NCI-H1092 (cell line): Measurements from ENCODE around the gene TMEM174.

Experiments
- DNase-seq: peaks from one replicate; lab custom pipeline; 2025; lab: John Stamatoyannopoulos, UW

The TMEM174 gene, protein sequence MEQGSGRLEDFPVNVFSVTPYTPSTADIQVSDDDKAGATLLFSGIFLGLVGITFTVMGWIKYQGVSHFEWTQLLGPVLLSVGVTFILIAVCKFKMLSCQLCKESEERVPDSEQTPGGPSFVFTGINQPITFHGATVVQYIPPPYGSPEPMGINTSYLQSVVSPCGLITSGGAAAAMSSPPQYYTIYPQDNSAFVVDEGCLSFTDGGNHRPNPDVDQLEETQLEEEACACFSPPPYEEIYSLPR

DNA sequence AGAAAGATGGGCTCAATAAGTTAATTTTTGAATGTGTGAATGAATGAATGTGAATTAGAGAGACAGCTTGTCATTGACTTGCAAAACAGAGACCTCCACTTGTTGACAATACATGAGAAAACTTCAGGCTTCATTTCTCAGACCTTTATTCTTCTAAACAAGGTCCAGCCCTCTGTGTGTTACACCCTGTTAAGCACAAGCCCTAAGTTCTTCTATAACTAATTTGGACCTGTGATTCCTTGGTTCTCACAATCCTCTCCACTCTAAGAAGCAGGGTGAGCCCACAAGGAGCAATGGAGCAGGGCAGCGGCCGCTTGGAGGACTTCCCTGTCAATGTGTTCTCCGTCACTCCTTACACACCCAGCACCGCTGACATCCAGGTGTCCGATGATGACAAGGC is at the start of gene TMEM174:
Gene TMEM174 (plus strand): TSS at position 243 of the 400 bp plus-strand sequence. CDS start 51 bp downstream, at position 294.
- no peak for DNase-seq

GRCh38 chr5:73125289-73125688 is 47.7 kb upstream of the TMEM174 start:
- DNase-seq: no peak

- DNase-seq: no peak
These were observed 46.6 kb upstream of the TMEM174 start for GRCh38 chr5:73126381-73126780.

- DNase-seq: no peak
These were observed 46.0 kb upstream of the TMEM174 start for GRCh38 chr5:73126957-73127356.

GRCh38 chr5:73129143-73129542 is 43.9 kb upstream of the TMEM174 start:
- DNase-seq: no peak

- DNase-seq: no peak
These were observed 42.2 kb upstream of the TMEM174 start for GRCh38 chr5:73130811-73131210.

DNA sequence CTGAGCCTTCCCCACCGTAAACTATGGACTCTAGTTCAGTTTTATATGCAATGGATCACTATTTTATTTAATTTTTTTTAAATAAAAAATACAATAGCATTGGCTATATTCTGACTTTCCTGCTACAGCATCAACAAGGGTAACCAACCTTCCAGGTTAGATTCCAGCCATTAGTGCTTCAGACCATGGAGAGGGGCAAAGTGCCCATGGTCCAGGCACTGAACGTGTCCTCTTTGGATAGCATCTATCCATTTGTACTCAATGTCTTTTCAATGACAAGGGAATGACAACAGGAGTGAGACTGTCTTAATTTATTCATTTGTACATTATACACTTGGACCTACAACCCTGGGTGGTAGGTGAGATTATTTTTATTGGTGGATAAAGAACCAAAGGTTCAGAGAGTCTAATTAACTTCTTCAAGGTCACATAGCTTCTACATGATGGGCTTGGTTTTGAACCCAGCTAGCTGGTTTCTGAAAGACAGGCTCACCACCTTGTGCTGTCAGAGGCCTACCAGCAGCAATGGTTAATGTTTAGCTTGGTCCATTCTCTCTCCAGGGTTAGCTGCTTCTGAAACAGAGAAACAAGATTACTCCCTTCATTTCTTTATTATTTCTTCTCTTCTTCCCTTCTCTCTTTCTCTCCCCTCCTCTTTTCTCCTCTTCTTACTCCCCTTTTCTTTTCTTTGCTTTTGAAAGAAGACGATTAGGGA is 41.1 kb upstream of the TMEM174 start:
- no peak for DNase-seq

DNA sequence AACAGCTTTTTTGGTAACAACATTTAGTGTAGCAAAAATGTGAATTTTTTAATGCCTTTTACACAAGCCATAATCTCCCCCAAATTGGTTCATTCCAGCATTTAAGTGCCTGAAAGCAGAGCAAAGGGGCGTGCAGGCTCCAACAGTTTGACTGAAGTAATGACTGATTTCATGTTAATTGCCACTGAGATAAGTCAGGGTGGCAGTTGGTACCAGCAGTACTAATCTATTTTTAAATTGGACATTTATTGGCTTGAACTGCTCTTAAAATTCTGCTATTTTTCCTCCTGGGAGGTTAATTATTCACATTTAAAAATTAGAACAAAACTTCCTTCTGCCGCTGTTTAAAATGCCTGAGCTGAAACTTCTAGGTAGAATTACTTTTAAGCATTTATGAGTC is 40.2 kb upstream of the TMEM174 start:
- DNase-seq: no peak

- DNase-seq: no peak
These were observed 38.0 kb upstream of the TMEM174 start for GRCh38 chr5:73135021-73135420.

GRCh38 chr5:73135429-73136054 is 37.5 kb upstream of the TMEM174 start:
- DNase-seq: no peak

DNA sequence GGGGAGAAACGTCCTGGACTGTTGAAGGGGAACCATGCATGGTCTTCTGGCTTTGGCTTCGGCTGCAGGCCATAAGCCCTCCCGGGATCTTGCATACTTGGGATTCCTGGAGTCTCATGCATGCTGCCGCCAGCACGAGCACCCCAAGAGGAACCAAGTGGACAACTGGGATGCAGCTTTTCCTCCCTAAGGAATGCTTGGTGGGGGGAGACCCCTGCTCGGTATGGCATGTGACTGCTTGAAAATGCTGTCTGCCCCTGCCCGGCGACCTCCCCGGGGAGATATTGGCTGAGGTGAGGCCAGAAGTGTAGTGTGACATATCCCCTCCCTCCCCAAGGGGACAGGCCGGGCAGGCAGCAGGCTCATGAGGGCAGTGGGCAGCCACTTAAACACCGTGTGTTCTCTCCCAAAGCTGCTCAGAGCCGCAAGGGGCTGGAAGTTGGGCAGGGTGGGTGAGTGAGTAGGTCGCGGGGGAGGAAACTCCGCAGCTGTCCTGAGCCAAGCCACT is 36.9 kb upstream of the TMEM174 start:
- no peak for DNase-seq

DNA sequence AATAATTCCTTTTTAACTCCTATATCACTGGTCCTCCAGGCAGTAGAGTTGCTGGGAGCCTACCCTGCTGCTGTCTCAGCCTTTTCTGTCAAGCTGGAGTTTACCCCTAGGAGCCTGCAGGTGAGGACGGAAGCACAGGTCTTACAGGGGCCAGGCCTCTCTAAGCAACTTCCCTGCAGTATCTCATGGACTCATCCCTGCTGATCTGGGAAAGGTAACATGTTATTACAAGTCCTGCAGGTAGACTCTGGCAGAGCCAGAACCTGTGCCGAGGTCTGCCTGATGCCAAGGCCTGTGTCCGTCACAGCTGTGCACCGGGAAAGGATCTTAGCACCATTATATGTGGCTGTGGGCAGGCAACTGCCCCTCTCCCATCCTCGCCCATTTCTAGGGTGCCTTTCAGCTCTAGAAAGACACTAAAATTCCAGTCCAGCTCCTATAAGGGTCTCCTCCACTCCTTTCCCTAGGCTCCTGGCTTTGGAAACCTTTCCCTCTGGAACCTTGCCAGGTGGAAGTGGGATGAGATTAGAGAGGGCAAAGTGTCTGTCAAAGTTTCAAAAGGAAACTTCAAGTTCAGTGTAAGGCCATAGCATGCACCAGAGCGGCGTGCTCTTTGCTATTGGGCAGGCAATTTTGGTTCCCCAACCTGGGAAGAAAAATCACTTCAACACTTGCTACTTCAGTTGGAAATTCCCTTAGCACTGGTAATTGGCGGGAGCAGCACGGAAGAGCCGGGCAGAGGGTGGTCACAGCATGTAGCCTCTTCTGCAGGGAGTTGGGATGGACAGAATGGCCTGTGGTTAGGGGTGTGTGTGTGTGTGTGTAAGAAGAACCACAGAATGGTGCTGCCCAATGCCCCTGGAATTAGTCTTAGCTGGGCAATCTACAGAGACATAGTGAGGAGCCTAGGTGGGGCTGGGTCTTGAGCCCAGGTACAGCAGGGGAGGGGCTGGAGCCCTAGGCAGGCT is 35.1 kb upstream of the TMEM174 start:
- DNase-seq: no peak

- no peak for DNase-seq
These were observed 33.5 kb upstream of the TMEM174 start for GRCh38 chr5:73139485-73139884.

DNA sequence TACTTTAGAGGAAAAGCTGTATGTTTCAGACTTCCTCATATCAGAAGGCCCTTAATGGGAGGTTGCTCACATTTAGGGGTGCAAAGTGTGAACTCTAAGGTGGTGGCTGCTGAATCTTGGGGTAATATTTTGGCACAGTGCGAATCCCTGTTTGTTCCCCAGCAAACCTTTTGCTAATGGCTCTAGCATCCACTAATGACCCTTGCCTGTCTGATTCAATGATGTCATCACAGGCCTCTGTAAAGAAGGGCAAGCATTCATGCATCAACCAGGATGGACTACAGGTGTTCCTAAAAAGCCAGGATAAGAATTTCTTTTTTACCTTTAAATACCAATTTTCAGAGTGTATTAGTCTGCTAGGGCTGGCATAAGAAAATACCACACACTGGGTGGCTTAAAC is 32.2 kb upstream of the TMEM174 start:
- no peak for DNase-seq

DNA sequence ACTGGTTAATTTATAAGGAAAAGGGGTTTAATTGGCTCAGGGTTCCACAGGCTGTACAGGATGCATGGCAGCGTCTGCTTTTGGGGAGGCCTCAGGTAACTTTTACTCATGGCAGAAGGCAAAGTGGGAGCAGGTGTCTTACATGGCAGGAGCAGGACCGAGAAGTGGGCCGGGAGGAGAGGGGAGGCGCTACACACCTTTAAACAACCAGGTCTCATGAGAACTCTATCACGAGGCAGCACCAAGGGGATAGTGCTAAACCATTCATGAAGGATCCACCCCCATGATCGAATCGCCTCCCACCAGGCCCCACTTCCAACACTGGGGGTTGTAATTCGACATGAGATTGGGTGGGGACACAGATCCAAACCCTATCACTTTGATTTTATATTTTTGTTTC is 31.0 kb upstream of the TMEM174 start:
- DNase-seq: no peak

DNA sequence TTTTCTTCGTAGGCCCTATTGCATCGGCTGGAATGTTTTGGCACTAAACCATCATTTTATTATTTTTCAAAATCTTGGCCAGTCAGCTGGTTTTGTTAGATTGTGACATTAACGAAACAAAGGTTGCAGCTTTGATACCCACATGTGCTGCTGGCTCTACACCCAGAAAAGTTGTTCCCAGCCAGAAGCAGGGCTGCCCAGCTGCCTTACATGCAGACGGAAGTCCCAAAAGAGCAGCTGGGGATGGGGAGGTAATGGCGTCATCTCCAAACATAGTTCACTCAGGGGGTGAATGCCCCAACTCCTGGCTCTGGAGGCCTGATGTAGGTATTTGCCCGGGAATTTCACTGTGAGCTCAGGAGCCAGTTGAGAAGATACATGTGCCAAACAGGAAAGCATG is 29.3 kb upstream of the TMEM174 start:
- DNase-seq: no peak

GRCh38 chr5:73149540-73149939 is 23.5 kb upstream of the TMEM174 start:
- DNase-seq: no peak

- no peak for DNase-seq
These were observed 22.1 kb upstream of the TMEM174 start for GRCh38 chr5:73150876-73151275.

GRCh38 chr5:73151766-73152410 is 21.1 kb upstream of the TMEM174 start:
- DNase-seq: no peak

- DNase-seq: no peak
These were observed 20.3 kb upstream of the TMEM174 start for GRCh38 chr5:73152411-73153388.
